Measurements from ENCODE around the gene CCM2. TPM values are rescaled to one million over a fixed set of nuclear protein-coding genes. Genes with fewer than 3 reads are reported as not detected.
A peak's percentile ranks its signal among the peaks of the same experiment; 100 is the strongest.

CCM2 gene
- total and polyA plus RNA-seq, 4 donors, result 21.7 to 57.6 (median 51.1) TPM

DNA sequence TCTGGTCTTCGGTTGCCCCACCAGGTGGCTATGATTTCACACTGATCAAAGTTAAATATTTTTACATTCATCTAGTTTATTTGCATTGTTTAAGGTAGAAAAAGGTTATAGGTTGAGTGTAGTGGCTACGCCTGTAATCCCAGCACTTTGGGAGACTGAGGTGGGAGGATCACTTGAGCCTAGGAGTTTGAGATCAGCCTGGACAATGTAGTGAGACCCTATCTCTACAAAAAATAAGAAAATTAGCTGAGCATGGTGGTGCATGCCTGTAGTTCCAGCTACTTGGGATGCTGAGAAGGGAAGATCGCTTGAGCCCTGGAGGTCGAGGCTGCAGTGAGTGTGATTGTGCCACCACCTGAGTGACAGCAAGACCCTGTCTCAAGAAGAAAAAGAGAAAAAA is 3.8 kb downstream of the CCM2 start:
- 94 to 97% methylated on average over 4 of the region's 4 CpGs for WGBS, 2 donors

DNA sequence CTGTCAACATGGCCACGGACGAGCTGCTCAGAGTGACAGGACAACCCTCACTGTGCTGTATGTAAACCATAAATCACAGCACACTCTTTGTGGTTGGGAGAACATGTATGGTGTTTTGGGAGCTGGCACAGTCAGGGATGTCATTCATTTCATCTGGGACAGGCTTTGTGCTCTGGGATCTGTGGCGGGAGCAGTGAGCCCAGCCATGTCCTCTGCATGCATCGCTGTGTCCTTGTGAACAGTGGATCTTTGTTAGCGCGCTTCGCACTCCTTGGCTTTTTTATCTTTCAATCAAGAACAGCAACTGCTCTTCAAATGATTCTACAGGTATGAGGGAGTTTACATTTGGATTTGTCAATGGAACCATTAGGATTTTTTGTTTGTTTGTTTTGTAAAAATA is 7.1 kb downstream of the CCM2 start:
- Histone ChIP-seq H3K9ac (ENCODE audit: insufficient read depth in 1 of 2, low read length in 2 of 2) (no peak overlapping the region), H3K27me3 (ENCODE audit: control insufficient read depth in 3 of 3, insufficient read depth in 3 of 3, low read length in 2 of 3) (no peaks in the 10 kb centered on the region), H3K4me3 (no peak overlapping the region), H3K4me1 (ENCODE audit: control insufficient read depth in 5 of 5, insufficient read depth in 5 of 5, low read length in 5 of 5) (peaks cover 0 to 6% (median 0%) of the 10 kb centered on the region in 5 donors), H3K27ac (ENCODE audit: low read depth in 1 of 2, low read length in 1 of 2) (no peak overlapping the region), H3K36me3 (ENCODE audit: control insufficient read depth in 4 of 4, insufficient read depth in 4 of 4, low read length in 4 of 4) (peaks cover 0 to 2% (median 0%) of the 10 kb centered on the region in 4 donors), H3K9me3 (ENCODE audit: control insufficient read depth in 4 of 4, insufficient read depth in 3 of 4, low read length in 3 of 4) (no peaks in the 10 kb centered on the region)
- TF ChIP-seq, protein P1, sequence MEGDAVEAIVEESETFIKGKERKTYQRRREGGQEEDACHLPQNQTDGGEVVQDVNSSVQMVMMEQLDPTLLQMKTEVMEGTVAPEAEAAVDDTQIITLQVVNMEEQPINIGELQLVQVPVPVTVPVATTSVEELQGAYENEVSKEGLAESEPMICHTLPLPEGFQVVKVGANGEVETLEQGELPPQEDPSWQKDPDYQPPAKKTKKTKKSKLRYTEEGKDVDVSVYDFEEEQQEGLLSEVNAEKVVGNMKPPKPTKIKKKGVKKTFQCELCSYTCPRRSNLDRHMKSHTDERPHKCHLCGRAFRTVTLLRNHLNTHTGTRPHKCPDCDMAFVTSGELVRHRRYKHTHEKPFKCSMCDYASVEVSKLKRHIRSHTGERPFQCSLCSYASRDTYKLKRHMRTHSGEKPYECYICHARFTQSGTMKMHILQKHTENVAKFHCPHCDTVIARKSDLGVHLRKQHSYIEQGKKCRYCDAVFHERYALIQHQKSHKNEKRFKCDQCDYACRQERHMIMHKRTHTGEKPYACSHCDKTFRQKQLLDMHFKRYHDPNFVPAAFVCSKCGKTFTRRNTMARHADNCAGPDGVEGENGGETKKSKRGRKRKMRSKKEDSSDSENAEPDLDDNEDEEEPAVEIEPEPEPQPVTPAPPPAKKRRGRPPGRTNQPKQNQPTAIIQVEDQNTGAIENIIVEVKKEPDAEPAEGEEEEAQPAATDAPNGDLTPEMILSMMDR (IDR thresholded peaks at IDR 0.05; ENCODE audit: control extremely low read depth, extremely low read depth), result no peak
- DNase-seq (no peak), ATAC-seq (ENCODE audit: insufficient read depth, low FRiP score) (no peak)
- 94% methylated on average over 7 of the region's 7 CpGs for WGBS, 2 donors

More for the DNA sequence above, 3.8 kb downstream of the CCM2 start:
- no peak overlapping the region for H3K27ac ChIP-seq (ENCODE audit: low read depth in 1 of 2, low read length in 1 of 2)
- H3K27me3 ChIP-seq (ENCODE audit: control insufficient read depth in 3 of 3, insufficient read depth in 3 of 3, low read length in 2 of 3), result no peaks in the 10 kb centered on the region
- H3K4me1 ChIP-seq (ENCODE audit: control insufficient read depth in 5 of 5, insufficient read depth in 5 of 5, low read length in 5 of 5), result peaks cover 2 to 12% (median 8%) of the 10 kb centered on the region in 5 donors
- DNase-seq (no peak), ATAC-seq (ENCODE audit: insufficient read depth, low FRiP score) (no peak)
- peaks cover 0 to 5% (median 0%) of the 10 kb centered on the region in 4 donors for H3K36me3 ChIP-seq (ENCODE audit: control insufficient read depth in 4 of 4, insufficient read depth in 4 of 4, low read length in 4 of 4)
- peak overlapping the region in 1 of 2 donors; percentile 32 for H3K9ac ChIP-seq (ENCODE audit: insufficient read depth in 1 of 2, low read length in 2 of 2)
- H3K4me3 ChIP-seq, result no peak overlapping the region
- TF ChIP-seq, protein P1 (IDR thresholded peaks at IDR 0.05; ENCODE audit: control extremely low read depth, extremely low read depth), result no peak
- H3K9me3 ChIP-seq (ENCODE audit: control insufficient read depth in 4 of 4, insufficient read depth in 3 of 4, low read length in 3 of 4), result no peaks in the 10 kb centered on the region

GRCh38 chr7:45007571-45008328 is 7.7 kb downstream of the CCM2 start:
- Histone ChIP-seq H3K9me3 (ENCODE audit: control insufficient read depth in 4 of 4, insufficient read depth in 3 of 4, low read length in 3 of 4) (no peaks in the 10 kb centered on the region), H3K4me1 (ENCODE audit: control insufficient read depth in 5 of 5, insufficient read depth in 5 of 5, low read length in 5 of 5) (peaks cover 0 to 6% (median 0%) of the 10 kb centered on the region in 5 donors), H3K4me3 (no peak overlapping the region), H3K27me3 (ENCODE audit: control insufficient read depth in 3 of 3, insufficient read depth in 3 of 3, low read length in 2 of 3) (no peaks in the 10 kb centered on the region), H3K27ac (ENCODE audit: low read depth in 1 of 2, low read length in 1 of 2) (no peak overlapping the region), H3K36me3 (ENCODE audit: control insufficient read depth in 4 of 4, insufficient read depth in 4 of 4, low read length in 4 of 4) (peaks cover 0 to 3% (median 2%) of the 10 kb centered on the region in 4 donors), H3K9ac (ENCODE audit: insufficient read depth in 1 of 2, low read length in 2 of 2) (no peak overlapping the region)
- DNase-seq (no peak), ATAC-seq (ENCODE audit: insufficient read depth, low FRiP score) (no peak)
- TF ChIP-seq, protein P1 (IDR thresholded peaks at IDR 0.05; ENCODE audit: control extremely low read depth, extremely low read depth), result no peak
- 90 to 94% methylated on average over 7 of the region's 7 CpGs for WGBS, 2 donors

Measured in lung (tissue), 12 donors.